ENCODE data around the gene FOXA2.

- TF ChIP-seq EP300 (IDR thresholded peaks at IDR 0.05) = no peak
- no peak for TF ChIP-seq POLR2AphosphoS2 (conservative IDR thresholded peaks at IDR 0.05; ENCODE audit: low read length)
- TF ChIP-seq HMGXB4 (CRISPR knock-in tag; IDR thresholded peaks at IDR 0.05; ENCODE audit: borderline replicate concordance) = no peak
- no peak for TF ChIP-seq MYC (IDR thresholded peaks at IDR 0.05; ENCODE audit: borderline replicate concordance, low read length)
- TF ChIP-seq PHF8 (IDR thresholded peaks at IDR 0.05; ENCODE audit: borderline replicate concordance, low read depth) = no peak
- no peak for TF ChIP-seq CTCF (IDR thresholded peaks at IDR 0.05)
- TF ChIP-seq ELK1 (IDR thresholded peaks at IDR 0.05; ENCODE audit: low read depth, low read length) = no peak
- no peak for TF ChIP-seq BHLHE40 (IDR thresholded peaks at IDR 0.05; ENCODE audit: low read depth, low read length)
- no peak for TF ChIP-seq KDM1A (IDR thresholded peaks at IDR 0.05; ENCODE audit: low read depth)
- no peak for TF ChIP-seq HOXB5 (CRISPR knock-in tag; IDR thresholded peaks at IDR 0.05)
- TF ChIP-seq RFX5 (IDR thresholded peaks at IDR 0.05) = no peak
- no peak for TF ChIP-seq POLR2A (IDR thresholded peaks at IDR 0.05; ENCODE audit: low read length)
- TF ChIP-seq SMC3 (IDR thresholded peaks at IDR 0.05) = no peak
Measured at GRCh38 chr20:22582386-22582963, 1.9 kb downstream of the FOXA2 start.

Data from A549 (cell line).